Mesodermal cell (in vitro differentiated cells): ENCODE results near the gene EPB41.

Source experiments
- H3K27ac ChIP-seq: 2 replicates; pipeline ENCODE4 v1.7.0; 2013; ENCODE audit warnings: mild to moderate bottlenecking, low read depth, low read length, moderate library complexity; ENCODE audit not compliant: severe bottlenecking
- H3K36me3 ChIP-seq: 2 replicates; pipeline ENCODE4 v1.7.1; 2013; ENCODE audit warnings: mild to moderate bottlenecking, low read length, moderate library complexity; ENCODE audit not compliant: control insufficient read depth, insufficient read depth
- H3K4me1 ChIP-seq: one replicate; pipeline ENCODE4 v1.7.1; 2013; ENCODE audit warnings: mild to moderate bottlenecking, low read length; ENCODE audit not compliant: insufficient read depth, control insufficient read depth, poor library complexity, severe bottlenecking
- H3K4me3 ChIP-seq: 2 replicates; pipeline ENCODE4 v1.7.0; 2013; ENCODE audit warnings: low read length, control low read depth, mild to moderate bottlenecking; ENCODE audit not compliant: insufficient read depth, poor library complexity, severe bottlenecking; ENCODE audit errors: extremely low read depth
- H3K9me3 ChIP-seq: 2 replicates; pipeline ENCODE4 v1.7.1; 2013; ENCODE audit warnings: mild to moderate bottlenecking, low read length, moderate library complexity; ENCODE audit not compliant: control insufficient read depth
- WGBS, 2 experiments: methylation state at CpG; one replicate each; pipeline ENCODE4 v1.1.5; 2013; ENCODE audit warnings: missing lambda C conversion rate in 2 of 2; ENCODE audit not compliant: insufficient coverage in 2 of 2; 5-methylcytosine and 5-hydroxymethylcytosine counted together

The EPB41 gene

GRCh38 chr1:29112705-29113412 is 198.5 kb downstream of the EPB41 start:
- Histone ChIP-seq H3K36me3 (peaks cover 12% of the 10 kb centered on the region), H3K27ac (no peak overlapping the region), H3K9me3 (no peaks in the 10 kb centered on the region), H3K4me1 (no peaks in the 10 kb centered on the region), H3K4me3 (no peak overlapping the region)
- 87 to 90% methylated on average over 4 to 5 of the region's 7 CpGs for WGBS, 2 experiments

- no peaks in the 10 kb centered on the region for H3K4me1 ChIP-seq
- 81 to 89% methylated on average over 3 to 5 of the region's 6 CpGs for WGBS, 2 experiments
- no peak overlapping the region for H3K4me3 ChIP-seq
- peaks cover 17% of the 10 kb centered on the region for H3K36me3 ChIP-seq
- H3K27ac ChIP-seq: no peak overlapping the region
- H3K9me3 ChIP-seq: no peaks in the 10 kb centered on the region
These were observed 199.2 kb downstream of the EPB41 start for GRCh38 chr1:29113413-29114117.

GRCh38 chr1:29114654-29115053 is 200.3 kb downstream of the EPB41 start:
- H3K36me3 ChIP-seq: peaks cover 28% of the 10 kb centered on the region
- H3K9me3 ChIP-seq: no peaks in the 10 kb centered on the region
- H3K4me3 ChIP-seq: no peak overlapping the region
- no peak overlapping the region for H3K27ac ChIP-seq
- no CpG with 5 or more reads among the region's 1 CpG for WGBS, 2 experiments
- H3K4me1 ChIP-seq: no peaks in the 10 kb centered on the region

- Histone ChIP-seq H3K27ac (no peak overlapping the region), H3K36me3 (peaks cover 39% of the 10 kb centered on the region), H3K9me3 (no peaks in the 10 kb centered on the region), H3K4me3 (no peak overlapping the region), H3K4me1 (peaks cover 11% of the 10 kb centered on the region)
- 100% methylated on average over 1 of the region's 2 CpGs; no CpG with 5 or more reads in 1 of the 2 experiments for WGBS, 2 experiments
These were observed 203.0 kb downstream of the EPB41 start for GRCh38 chr1:29117381-29117780.

GRCh38 chr1:29119121-29119929 is 205.0 kb downstream of the EPB41 start:
- Histone ChIP-seq H3K9me3 (no peaks in the 10 kb centered on the region), H3K27ac (peak overlapping the region; percentile 41), H3K4me1 (peaks cover 11% of the 10 kb centered on the region), H3K4me3 (no peak overlapping the region), H3K36me3 (peaks cover 34% of the 10 kb centered on the region)
- WGBS, 2 experiments: 84% methylated on average over 4 of the region's 12 CpGs; no CpG with 5 or more reads in 1 of the 2 experiments

- WGBS, 2 experiments: 94 to 97% methylated on average over 5 of the region's 6 CpGs
- Histone ChIP-seq H3K36me3 (peaks cover 34% of the 10 kb centered on the region), H3K9me3 (no peaks in the 10 kb centered on the region), H3K27ac (no peak overlapping the region), H3K4me3 (peak overlapping the region; percentile 76), H3K4me1 (peaks cover 15% of the 10 kb centered on the region)
These were observed 206.0 kb downstream of the EPB41 start for GRCh38 chr1:29120367-29120766.

- Histone ChIP-seq H3K9me3 (no peaks in the 10 kb centered on the region), H3K27ac (no peak overlapping the region), H3K4me3 (peak overlapping the region; percentile 76), H3K4me1 (peaks cover 18% of the 10 kb centered on the region), H3K36me3 (peaks cover 34% of the 10 kb centered on the region)
- WGBS, 2 experiments: 53 to 73% methylated on average over 32 to 42 of the region's 42 CpGs
These were observed 206.6 kb downstream of the EPB41 start for GRCh38 chr1:29120947-29121485.

- Histone ChIP-seq H3K4me1 (peaks cover 18% of the 10 kb centered on the region), H3K36me3 (peaks cover 34% of the 10 kb centered on the region), H3K9me3 (no peaks in the 10 kb centered on the region), H3K27ac (peak overlapping the region; percentile 91), H3K4me3 (peak overlapping the region; percentile 76)
- WGBS, 2 experiments: 4 to 7% methylated on average over 43 to 54 of the region's 59 CpGs
These were observed 207.2 kb downstream of the EPB41 start for GRCh38 chr1:29121516-29121935.

- H3K9me3 ChIP-seq: no peaks in the 10 kb centered on the region
- H3K4me1 ChIP-seq: peaks cover 18% of the 10 kb centered on the region
- H3K4me3 ChIP-seq: peak overlapping the region; percentile 76
- WGBS, 2 experiments: 0 to 1% methylated on average over 50 to 69 of the region's 81 CpGs
- peaks cover 34% of the 10 kb centered on the region for H3K36me3 ChIP-seq
- H3K27ac ChIP-seq: peak overlapping the region; percentile 91
These were observed 207.7 kb downstream of the EPB41 start for GRCh38 chr1:29121936-29122681.

GRCh38 chr1:29122682-29123052 is 208.3 kb downstream of the EPB41 start:
- Histone ChIP-seq H3K4me1 (peaks cover 18% of the 10 kb centered on the region), H3K36me3 (peaks cover 34% of the 10 kb centered on the region), H3K4me3 (peak overlapping the region; percentile 76), H3K9me3 (no peaks in the 10 kb centered on the region), H3K27ac (peak overlapping the region; percentile 91)
- 0 to 1% methylated on average over 27 to 34 of the region's 34 CpGs for WGBS, 2 experiments
